ENCODE results near the gene MBTD1.
A peak's percentile ranks its signal among the peaks of the same experiment; 100 is the strongest.

Gene MBTD1

DNA sequence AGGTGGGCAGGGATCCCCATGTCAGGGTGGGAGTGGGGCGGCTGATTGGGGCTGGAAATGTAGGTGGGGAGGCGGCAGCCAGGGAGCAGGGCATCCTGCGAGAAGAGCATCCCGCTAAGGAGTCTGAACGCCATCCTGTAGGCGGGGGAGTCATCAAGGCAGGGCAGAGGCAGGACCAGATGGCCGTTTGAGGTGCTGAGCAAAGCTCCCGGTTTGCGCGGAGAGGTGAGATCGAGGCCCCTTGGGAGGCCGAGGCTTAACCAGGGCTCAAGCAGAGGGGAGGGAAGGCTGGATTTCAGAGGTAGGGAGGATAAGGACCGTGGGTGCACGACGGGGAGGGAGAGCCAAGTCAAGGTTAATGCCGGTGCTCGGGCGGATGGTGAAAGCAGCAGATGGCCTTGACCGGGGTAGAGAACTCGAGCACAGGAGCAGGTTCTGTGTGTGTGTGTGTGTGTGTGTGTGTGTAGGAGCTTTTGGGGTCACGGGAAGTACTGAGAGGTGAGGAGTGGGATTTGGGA is 94.1 kb downstream of the MBTD1 start:
- DNase-seq = peak in 1 of 2 donors; percentile 7
- Histone ChIP-seq H4K8ac (ENCODE audit: low read depth, low read length) (peak overlapping the region; percentile 96), H3K36me3 (ENCODE audit: control insufficient read depth in 1 of 2, insufficient read depth in 2 of 2, low read length in 2 of 2) (peaks cover 34 to 40% of the 10 kb centered on the region in 2 experiments), H3K14ac (ENCODE audit: low read length) (peak overlapping the region; percentile 85), H3K27ac (ENCODE audit: low read depth, low read length) (peak overlapping the region; percentile 37), H3K9me3 (ENCODE audit: insufficient read depth, low read depth, low read length) (no peaks in the 10 kb centered on the region), H2BK120ac (ENCODE audit: insufficient read depth, low read length, poor library complexity) (peak overlapping the region; percentile 55), H2AK5ac (ENCODE audit: low read length) (peak overlapping the region; percentile 16), H3K4ac (ENCODE audit: low read depth, low read length) (peak overlapping the region; percentile 6), H3K79me1 (ENCODE audit: low read length) (peaks cover 11% of the 10 kb centered on the region), H3K27me3 (ENCODE audit: insufficient read depth, low read length) (no peaks in the 10 kb centered on the region), H3K4me1 (ENCODE audit: control insufficient read depth in 1 of 2, insufficient read depth in 2 of 2, low read length in 2 of 2) (peaks cover 7 to 10% of the 10 kb centered on the region in 2 experiments), H3K79me2 (ENCODE audit: control insufficient read depth, insufficient read depth, low read length, poor library complexity) (peaks cover 10% of the 10 kb centered on the region), H3K4me2 (ENCODE audit: low read length) (peak overlapping the region; percentile 73), H2BK12ac (ENCODE audit: low read length) (peak overlapping the region; percentile 2), H3K18ac (ENCODE audit: low read length) (peak overlapping the region; percentile 77), H2BK5ac (ENCODE audit: low read depth, low read length, poor library complexity) (peak overlapping the region; percentile 44), H3K4me3 (ENCODE audit: low read depth, low read length) (peak overlapping the region; percentile 93), H4K12ac (ENCODE audit: low read depth, low read length) (peak overlapping the region; percentile 85), H4K91ac (ENCODE audit: low read depth, low read length) (peak overlapping the region; percentile 67), H3K9ac (ENCODE audit: low read length) (peak overlapping the region; percentile 63), H3K23ac (ENCODE audit: low read length) (no peak overlapping the region), H2AFZ (ENCODE audit: insufficient read depth, low read length, poor library complexity) (peak overlapping the region; percentile 80)
- WGBS (ENCODE audit: extremely low coverage, insufficient coverage, insufficient read length) = no CpG with 5 or more reads among the region's 21 CpGs

DNA sequence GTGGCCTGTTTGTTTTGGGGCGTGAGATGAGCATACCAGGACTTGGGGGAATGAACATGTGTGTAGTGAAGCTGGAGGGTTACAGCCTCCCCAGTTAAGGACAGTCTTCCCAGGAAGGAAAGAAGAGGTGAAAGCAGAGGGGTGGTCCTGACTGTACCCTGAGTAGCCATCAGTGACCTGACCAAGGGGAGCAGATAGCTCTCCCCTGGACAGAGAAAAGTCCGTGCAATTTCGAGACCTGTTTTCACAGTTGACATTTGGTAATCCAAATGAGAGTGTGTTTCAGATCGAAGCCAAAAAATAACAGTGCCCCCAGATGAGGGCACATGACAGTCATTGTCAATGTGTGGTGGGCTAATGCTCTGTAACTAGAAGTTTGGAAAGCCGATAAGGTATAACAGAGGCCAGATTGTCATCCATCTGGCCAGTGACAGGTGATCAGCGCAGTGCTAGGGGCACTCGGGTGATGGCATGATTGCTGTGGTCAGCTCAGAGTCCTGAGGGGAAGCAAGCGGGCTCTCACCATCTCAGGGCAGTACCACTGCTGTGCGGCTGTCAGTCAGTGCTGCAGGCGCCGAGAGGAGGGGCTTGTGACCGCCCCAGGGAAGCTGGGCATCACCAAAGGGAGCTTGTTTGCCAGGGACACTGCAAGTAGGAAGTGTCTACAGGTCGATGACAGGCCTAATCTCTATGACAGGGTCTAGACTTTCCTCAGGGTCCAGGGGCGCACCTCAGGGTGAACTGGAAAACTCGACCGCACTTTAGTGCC is 94.8 kb downstream of the MBTD1 start:
- no peak overlapping the region for H3K4ac ChIP-seq (ENCODE audit: low read depth, low read length)
- peak overlapping the region; percentile 16 for H2AK5ac ChIP-seq (ENCODE audit: low read length)
- H3K36me3 ChIP-seq (ENCODE audit: control insufficient read depth in 1 of 2, insufficient read depth in 2 of 2, low read length in 2 of 2) = peaks cover 35 to 39% of the 10 kb centered on the region in 2 experiments
- peak overlapping the region; percentile 73 for H3K4me2 ChIP-seq (ENCODE audit: low read length)
- no peak overlapping the region for H2BK5ac ChIP-seq (ENCODE audit: low read depth, low read length, poor library complexity)
- peak overlapping the region; percentile 67 for H4K91ac ChIP-seq (ENCODE audit: low read depth, low read length)
- no peak overlapping the region for H3K14ac ChIP-seq (ENCODE audit: low read length)
- H3K4me3 ChIP-seq (ENCODE audit: low read depth, low read length) = no peak overlapping the region
- H3K9ac ChIP-seq (ENCODE audit: low read length) = no peak overlapping the region
- DNase-seq = no peak
- H2AFZ ChIP-seq (ENCODE audit: insufficient read depth, low read length, poor library complexity) = peak overlapping the region; percentile 80
- peak overlapping the region; percentile 55 for H2BK120ac ChIP-seq (ENCODE audit: insufficient read depth, low read length, poor library complexity)
- peak overlapping the region; percentile 85 for H4K12ac ChIP-seq (ENCODE audit: low read depth, low read length)
- no peak overlapping the region for H3K18ac ChIP-seq (ENCODE audit: low read length)
- H4K8ac ChIP-seq (ENCODE audit: low read depth, low read length) = peak overlapping the region; percentile 96
- WGBS (ENCODE audit: extremely low coverage, insufficient coverage, insufficient read length) = no CpG with 5 or more reads among the region's 16 CpGs
- H3K27me3 ChIP-seq (ENCODE audit: insufficient read depth, low read length) = no peaks in the 10 kb centered on the region
- no peak overlapping the region for H3K27ac ChIP-seq (ENCODE audit: low read depth, low read length)
- no peaks in the 10 kb centered on the region for H3K9me3 ChIP-seq (ENCODE audit: insufficient read depth, low read depth, low read length)
- H3K23ac ChIP-seq (ENCODE audit: low read length) = no peak overlapping the region
- peaks cover 7 to 10% of the 10 kb centered on the region in 2 experiments for H3K4me1 ChIP-seq (ENCODE audit: control insufficient read depth in 1 of 2, insufficient read depth in 2 of 2, low read length in 2 of 2)
- H3K79me2 ChIP-seq (ENCODE audit: control insufficient read depth, insufficient read depth, low read length, poor library complexity) = peaks cover 10% of the 10 kb centered on the region
- no peak overlapping the region for H2BK12ac ChIP-seq (ENCODE audit: low read length)
- H3K79me1 ChIP-seq (ENCODE audit: low read length) = peaks cover 11% of the 10 kb centered on the region

DNA sequence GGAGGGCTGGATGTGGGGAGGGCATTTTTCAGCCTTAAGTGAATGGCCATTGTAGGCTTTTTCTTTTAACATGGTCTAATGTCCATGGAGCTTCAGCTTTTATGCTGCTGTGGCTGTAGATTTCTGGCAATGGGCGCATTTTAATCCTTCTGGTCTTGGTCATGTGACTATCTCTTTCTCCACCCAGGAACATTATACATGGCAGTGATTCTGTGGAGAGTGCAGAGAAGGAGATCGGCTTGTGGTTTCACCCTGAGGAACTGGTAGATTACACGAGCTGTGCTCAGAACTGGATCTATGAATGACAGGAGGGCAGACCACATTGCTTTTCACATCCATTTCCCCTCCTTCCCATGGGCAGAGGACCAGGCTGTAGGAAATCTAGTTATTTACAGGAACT is 98.3 kb downstream of the MBTD1 start:
- H3K4ac ChIP-seq (ENCODE audit: low read depth, low read length) = no peak overlapping the region
- H3K27me3 ChIP-seq (ENCODE audit: insufficient read depth, low read length) = no peaks in the 10 kb centered on the region
- H4K91ac ChIP-seq (ENCODE audit: low read depth, low read length) = no peak overlapping the region
- H3K4me2 ChIP-seq (ENCODE audit: low read length) = no peak overlapping the region
- no peak overlapping the region for H3K9ac ChIP-seq (ENCODE audit: low read length)
- no peak overlapping the region for H3K18ac ChIP-seq (ENCODE audit: low read length)
- H3K79me2 ChIP-seq (ENCODE audit: control insufficient read depth, insufficient read depth, low read length, poor library complexity) = peaks cover 4% of the 10 kb centered on the region
- DNase-seq = no peak
- no peak overlapping the region for H3K27ac ChIP-seq (ENCODE audit: low read depth, low read length)
- no peak overlapping the region for H2BK120ac ChIP-seq (ENCODE audit: insufficient read depth, low read length, poor library complexity)
- H2AK5ac ChIP-seq (ENCODE audit: low read length) = no peak overlapping the region
- no CpG with 5 or more reads among the region's 3 CpGs for WGBS (ENCODE audit: extremely low coverage, insufficient coverage, insufficient read length)
- no peak overlapping the region for H3K4me3 ChIP-seq (ENCODE audit: low read depth, low read length)
- no peak overlapping the region for H4K12ac ChIP-seq (ENCODE audit: low read depth, low read length)
- H3K36me3 ChIP-seq (ENCODE audit: control insufficient read depth in 1 of 2, insufficient read depth in 2 of 2, low read length in 2 of 2) = peaks cover 24 to 32% of the 10 kb centered on the region in 2 experiments
- peaks cover 6 to 8% of the 10 kb centered on the region in 2 experiments for H3K4me1 ChIP-seq (ENCODE audit: control insufficient read depth in 1 of 2, insufficient read depth in 2 of 2, low read length in 2 of 2)
- no peak overlapping the region for H3K14ac ChIP-seq (ENCODE audit: low read length)
- H2BK12ac ChIP-seq (ENCODE audit: low read length) = no peak overlapping the region
- H2BK5ac ChIP-seq (ENCODE audit: low read depth, low read length, poor library complexity) = no peak overlapping the region
- H2AFZ ChIP-seq (ENCODE audit: insufficient read depth, low read length, poor library complexity) = no peak overlapping the region
- H3K9me3 ChIP-seq (ENCODE audit: insufficient read depth, low read depth, low read length) = no peaks in the 10 kb centered on the region
- H3K23ac ChIP-seq (ENCODE audit: low read length) = no peak overlapping the region
- H3K79me1 ChIP-seq (ENCODE audit: low read length) = peaks cover 7% of the 10 kb centered on the region
- no peak overlapping the region for H4K8ac ChIP-seq (ENCODE audit: low read depth, low read length)

DNA sequence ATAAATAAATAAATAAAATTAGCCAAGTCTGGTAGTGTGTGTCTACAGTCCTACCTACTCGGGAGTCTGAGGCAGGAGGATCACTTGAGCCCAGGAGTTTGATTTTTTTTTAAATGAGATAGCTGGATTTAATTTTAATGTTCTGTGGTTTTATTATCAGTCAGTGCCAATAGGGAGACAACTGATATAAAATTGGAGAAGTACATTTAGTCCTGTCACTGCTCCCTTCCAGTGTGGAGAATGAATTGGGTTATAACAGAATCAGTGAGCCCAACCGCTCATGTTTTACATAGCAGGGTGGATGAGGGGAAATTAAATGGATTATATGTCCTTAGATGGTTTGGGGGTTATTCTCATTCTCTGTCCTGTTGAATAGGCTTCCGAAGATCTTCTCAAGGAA is 100.2 kb downstream of the MBTD1 start:
- no peak overlapping the region for H3K4ac ChIP-seq (ENCODE audit: low read depth, low read length)
- WGBS (ENCODE audit: extremely low coverage, insufficient coverage, insufficient read length) = no CpG with 5 or more reads among the region's 3 CpGs

More for the DNA sequence above, 100.2 kb downstream of the MBTD1 start:
- Histone ChIP-seq H2AFZ (ENCODE audit: insufficient read depth, low read length, poor library complexity) (no peak overlapping the region), H2BK12ac (ENCODE audit: low read length) (no peak overlapping the region), H4K8ac (ENCODE audit: low read depth, low read length) (no peak overlapping the region), H3K79me1 (ENCODE audit: low read length) (no peaks in the 10 kb centered on the region), H2BK120ac (ENCODE audit: insufficient read depth, low read length, poor library complexity) (no peak overlapping the region), H3K18ac (ENCODE audit: low read length) (no peak overlapping the region), H2BK5ac (ENCODE audit: low read depth, low read length, poor library complexity) (no peak overlapping the region), H3K9ac (ENCODE audit: low read length) (no peak overlapping the region), H3K4me1 (ENCODE audit: control insufficient read depth in 1 of 2, insufficient read depth in 2 of 2, low read length in 2 of 2) (no peaks in the 10 kb centered on the region), H3K36me3 (ENCODE audit: control insufficient read depth in 1 of 2, insufficient read depth in 2 of 2, low read length in 2 of 2) (peaks cover 24 to 38% of the 10 kb centered on the region in 2 experiments), H3K23ac (ENCODE audit: low read length) (no peak overlapping the region), H2AK5ac (ENCODE audit: low read length) (no peak overlapping the region), H3K27me3 (ENCODE audit: insufficient read depth, low read length) (no peaks in the 10 kb centered on the region), H3K9me3 (ENCODE audit: insufficient read depth, low read depth, low read length) (no peaks in the 10 kb centered on the region), H4K91ac (ENCODE audit: low read depth, low read length) (no peak overlapping the region), H3K27ac (ENCODE audit: low read depth, low read length) (no peak overlapping the region), H4K12ac (ENCODE audit: low read depth, low read length) (no peak overlapping the region), H3K4me3 (ENCODE audit: low read depth, low read length) (no peak overlapping the region), H3K4me2 (ENCODE audit: low read length) (no peak overlapping the region), H3K79me2 (ENCODE audit: control insufficient read depth, insufficient read depth, low read length, poor library complexity) (no peaks in the 10 kb centered on the region), H3K14ac (ENCODE audit: low read length) (no peak overlapping the region)
- no peak for DNase-seq
